ENCODE data around the gene FMO3.

- TF ChIP-seq CTCF (IDR thresholded peaks at IDR 0.05; ENCODE audit: low read depth, low read length, poor library complexity, severe bottlenecking), result no peak
- no peak for TF ChIP-seq EZH2phosphoT487 (IDR thresholded peaks at IDR 0.05; ENCODE audit: borderline replicate concordance, low read length)
These were observed 17.3 kb downstream of the FMO3 start for GRCh38 chr1:171107969-171108368.
